ENCODE measurements around the gene TNFSF15. TPM values are rescaled to one million over a fixed set of nuclear protein-coding genes. Genes with fewer than 3 reads are reported as not detected.
A peak's percentile ranks its signal among the peaks of the same experiment; 100 is the strongest.

The TNFSF15 gene
- total and polyA plus RNA-seq, 2 donors (not counting 3 experiments of a cell fraction or from before 2014, with no cell fraction given), result 8.4 to 14.3 TPM

DNA sequence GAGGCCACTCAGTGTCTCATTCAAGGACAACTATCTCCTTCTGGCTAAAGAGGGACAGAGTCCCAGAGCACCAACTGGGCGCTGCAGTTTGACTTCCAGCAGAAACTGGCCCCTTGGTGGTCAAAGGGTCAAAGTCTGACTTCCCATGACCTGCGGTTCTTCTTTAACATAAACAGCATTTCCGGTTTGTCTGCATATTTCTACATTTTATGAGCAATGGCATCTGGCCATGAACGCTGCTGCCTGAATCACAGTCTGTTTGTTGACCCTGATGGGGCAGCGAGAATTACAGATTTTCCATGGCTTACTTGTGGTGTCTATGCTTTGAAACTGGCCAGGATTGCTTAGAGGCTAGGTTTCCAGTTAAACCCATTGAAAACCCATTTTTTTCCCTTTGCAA, 1.3 kb downstream of the TNFSF15 start:
- dilution Hi-C loops (cut with MboI; ENCODE audit: extremely low pct_ligation_motif_present, low sequenced_read_pairs), result no loop called here
- no peaks in the 10 kb centered on the region for H3K36me3 ChIP-seq (ENCODE audit: control insufficient read depth in 2 of 2, extremely low read depth in 1 of 2, insufficient read depth in 2 of 2, low read length in 2 of 2)
- FAIRE-seq (peak; percentile 97), DNase-seq (ENCODE audit: low read depth, low spot score) (peak; percentile 93)
- TF ChIP-seq, protein P1, sequence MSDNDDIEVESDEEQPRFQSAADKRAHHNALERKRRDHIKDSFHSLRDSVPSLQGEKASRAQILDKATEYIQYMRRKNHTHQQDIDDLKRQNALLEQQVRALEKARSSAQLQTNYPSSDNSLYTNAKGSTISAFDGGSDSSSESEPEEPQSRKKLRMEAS (IDR thresholded peaks at IDR 0.05; ENCODE audit: insufficient read depth, insufficient read length), result no peak
- no peak for TF ChIP-seq POLR2A (IDR thresholded peaks at IDR 0.05; ENCODE audit: low read depth, low read length)
- peak; percentile 44 for TF ChIP-seq FOS (IDR thresholded peaks at IDR 0.05; ENCODE audit: borderline replicate concordance, insufficient read depth, low read length)
- TF ChIP-seq JUN (IDR thresholded peaks at IDR 0.05; ENCODE audit: borderline replicate concordance, insufficient read depth, insufficient read length, low read depth), result no peak
- peak; percentile 91 for TF ChIP-seq POLR2AphosphoS5 (IDR thresholded peaks at IDR 0.05; ENCODE audit: insufficient read depth, low read depth, low read length)
- peak; percentile 41 for TF ChIP-seq GATA2 (IDR thresholded peaks at IDR 0.05; ENCODE audit: insufficient read depth, insufficient read length, low read depth, low read length)
- no peak for TF ChIP-seq EZH2 (IDR thresholded peaks at IDR 0.05; ENCODE audit: borderline replicate concordance, low read depth, low read length, severe bottlenecking)
- TF ChIP-seq MYC (IDR thresholded peaks at IDR 0.05; ENCODE audit: low read depth, low read length), result no peak
- peaks cover 38% of the 10 kb centered on the region for H3K4me1 ChIP-seq (ENCODE audit: control insufficient read depth, extremely low read depth, insufficient read depth, low read length)
- H2AFZ ChIP-seq (ENCODE audit: low read depth, low read length), result no peak overlapping the region
- H3K4me3 ChIP-seq (replicated peaks in 1 of 3; ENCODE audit: insufficient read depth in 1 of 3, low read depth in 1 of 3, low read length in 3 of 3), result peak overlapping the region in 2 of 3 experiments; percentile 5 to 57
- peak overlapping the region; percentile 64 for H3K27ac ChIP-seq (ENCODE audit: insufficient read depth, low read depth, low read length)
- no TSS peak for BruUV-seq (replicated peaks)
- intact Hi-C loops (cut with micrococcal nuclease), result loop anchor here (1.0 to 2.0 kb wide), 4 partner anchors 25 to 103 kb away; no protein-coding TSS in a partner anchor
- H3K9me1 ChIP-seq (replicated peaks; ENCODE audit: control insufficient read depth, extremely low read depth, insufficient read depth, low read length), result no peaks in the 10 kb centered on the region
- H3K4me2 ChIP-seq (ENCODE audit: insufficient read depth, low read length), result peak overlapping the region; percentile 83
- ChIA-PET CTCF (interaction anchor here (1.3 to 4.6 kb wide), 4 partner anchors 14 to 106 kb away, joined by 3 to 33 read pairs (median 6); no protein-coding TSS in a partner anchor), POLR2A (no interaction called here)
- H3K27me3 ChIP-seq (ENCODE audit: control insufficient read depth in 2 of 2, insufficient read depth in 2 of 2, low read length in 2 of 2), result no peaks in the 10 kb centered on the region
- H4K20me1 ChIP-seq (replicated peaks; ENCODE audit: control insufficient read depth, extremely low read depth, insufficient read depth, low read length), result no peaks in the 10 kb centered on the region
- peak overlapping the region; percentile 75 for H3K9ac ChIP-seq (replicated peaks; ENCODE audit: extremely low read depth, insufficient read depth, low read length)
- H3K9me3 ChIP-seq (replicated peaks; ENCODE audit: control insufficient read depth, insufficient read depth, low read length), result no peaks in the 10 kb centered on the region
- H3K79me2 ChIP-seq (ENCODE audit: control insufficient read depth, insufficient read depth, low read length), result no peaks in the 10 kb centered on the region
